Glomerular endothelial cell (primary cell): ENCODE measurements around the gene RAB6B. TPM values are rescaled to one million over a fixed set of nuclear protein-coding genes. Genes with fewer than 3 reads are reported as not detected.

Source experiments
- DNase-seq: peaks from one replicate; pipeline ENCODE4 v3.0.0-alpha.2; 2011; ENCODE audit warnings: low read depth, low spot score; ENCODE audit errors: extremely low read depth
- total RNA-seq: library from RNA; depleted of rRNA; stranded (reverse); fragments of >200 nt; gene quantifications from 2 replicates; pipeline ENCODE4 v1.2.3, GENCODE V29; 2015

The RAB6B gene
- total RNA-seq, 1 donor from 2014 or later, result 3.8 TPM

DNA sequence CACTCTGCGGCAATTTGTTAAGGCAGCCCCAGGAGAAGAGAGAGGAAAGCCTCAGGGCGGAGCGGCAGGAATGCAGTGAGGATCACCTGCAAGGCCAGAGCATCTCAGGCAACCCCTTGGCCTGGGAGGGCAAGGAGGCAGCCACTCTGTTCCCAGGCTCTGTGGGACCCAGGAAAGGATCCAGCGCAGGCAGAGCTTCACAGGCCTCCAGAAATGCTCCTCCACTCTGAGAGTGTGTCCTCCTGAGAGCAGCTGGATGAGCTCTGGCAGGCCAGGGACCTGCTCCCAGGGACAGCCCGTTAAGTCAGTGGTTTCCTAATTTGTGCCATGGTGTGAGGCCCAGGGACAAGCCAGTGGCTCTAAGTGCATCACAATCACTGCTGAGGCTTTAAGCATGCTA is 35.2 kb downstream of the RAB6B start:
- no peak for DNase-seq

GRCh38 chr3:133859381-133860234 is 36.1 kb downstream of the RAB6B start:
- DNase-seq, result no peak

DNA sequence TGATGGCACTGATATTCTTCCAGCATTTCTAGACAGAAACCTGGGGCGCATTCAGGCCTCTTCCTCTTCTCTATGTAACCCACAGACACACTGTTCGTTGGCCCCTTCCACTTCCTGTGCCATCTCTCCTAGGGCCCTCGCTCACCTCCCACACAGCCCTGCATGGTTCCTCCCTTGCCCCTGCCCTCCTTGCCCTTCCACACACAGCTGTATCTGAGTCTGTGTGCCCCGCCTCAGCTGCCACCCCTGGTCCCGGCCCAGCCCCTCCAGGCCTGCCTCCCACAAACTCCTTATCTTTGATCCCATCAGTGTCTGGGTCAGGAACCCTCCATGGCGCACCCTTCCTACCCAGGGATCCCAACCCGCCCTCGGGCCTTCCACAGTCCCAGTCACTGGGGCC is 37.9 kb downstream of the RAB6B start:
- no peak for DNase-seq

DNA sequence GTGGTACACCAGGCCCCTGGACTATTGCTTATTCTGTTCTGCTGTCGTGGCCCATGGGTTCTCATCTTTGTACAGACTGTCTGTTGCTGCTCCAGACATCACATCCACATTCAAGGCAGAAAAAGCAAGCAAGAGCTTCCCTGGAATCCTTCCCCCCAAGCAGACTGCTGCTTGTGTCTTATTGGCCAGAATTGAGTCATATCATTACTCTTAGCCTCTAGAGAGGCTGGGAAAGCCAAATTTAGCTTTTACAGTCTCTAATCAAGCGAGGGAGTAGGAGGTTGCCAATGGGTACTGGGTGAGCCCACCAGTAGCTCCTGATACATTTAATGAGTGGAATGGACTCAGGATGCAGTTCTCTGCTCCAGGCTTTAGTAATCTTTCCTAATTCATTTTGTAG is 39.4 kb downstream of the RAB6B start:
- DNase-seq, result no peak

DNA sequence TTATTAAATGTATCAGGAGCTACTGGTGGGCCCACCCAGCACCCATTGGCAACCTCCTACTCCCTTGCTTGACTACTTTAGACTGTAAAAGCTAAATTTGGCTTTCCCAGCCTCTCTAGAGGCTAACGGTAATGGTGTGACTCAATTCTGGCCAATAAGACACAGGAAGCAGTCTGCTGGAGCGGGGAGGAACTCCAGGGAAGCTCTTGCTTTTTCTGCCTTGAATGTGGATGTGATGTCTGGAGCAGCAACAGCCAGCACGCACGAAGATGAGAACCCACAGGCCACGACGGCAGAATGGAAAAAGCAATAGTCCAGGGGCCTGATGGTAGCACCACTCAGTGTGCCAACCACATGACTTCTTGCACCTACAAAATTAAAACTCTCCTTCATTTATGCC is 39.9 kb downstream of the RAB6B start:
- no peak for DNase-seq

DNA sequence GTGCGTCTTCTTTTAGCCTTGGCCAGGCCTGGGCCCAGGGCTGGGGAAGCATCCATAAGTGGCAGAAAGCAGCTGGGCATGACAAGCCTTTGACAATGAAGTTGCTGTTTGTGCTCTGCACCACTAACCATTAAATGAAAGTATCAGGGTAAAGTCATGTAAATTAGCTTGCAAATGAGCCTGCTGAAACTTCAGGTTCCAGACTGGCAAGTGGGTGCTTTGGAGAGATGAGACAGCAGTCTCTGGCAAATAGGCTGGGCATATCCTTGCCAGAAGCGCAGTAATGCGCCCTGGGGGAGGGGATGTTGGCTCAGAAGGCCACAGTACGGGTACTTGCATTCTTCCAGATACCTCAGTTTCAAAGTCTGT is 40.7 kb downstream of the RAB6B start:
- no peak for DNase-seq

GRCh38 chr3:133854264-133855001 is 41.2 kb downstream of the RAB6B start:
- DNase-seq, result no peak

DNA sequence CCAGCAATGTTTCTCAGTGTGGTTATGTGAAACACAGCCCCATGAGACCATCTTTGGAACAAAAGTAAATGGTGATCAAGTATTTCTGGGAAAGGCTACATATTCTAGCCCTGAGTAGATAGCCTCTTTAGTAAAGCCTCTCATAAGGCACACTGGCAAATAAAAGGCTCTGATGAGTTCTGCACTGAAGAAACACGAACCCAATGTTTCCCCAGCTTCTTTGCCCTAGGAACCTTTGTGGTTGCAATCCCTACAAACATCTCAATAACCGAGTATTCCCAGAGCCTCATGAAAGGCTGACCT is 41.8 kb downstream of the RAB6B start:
- DNase-seq, result no peak

DNA sequence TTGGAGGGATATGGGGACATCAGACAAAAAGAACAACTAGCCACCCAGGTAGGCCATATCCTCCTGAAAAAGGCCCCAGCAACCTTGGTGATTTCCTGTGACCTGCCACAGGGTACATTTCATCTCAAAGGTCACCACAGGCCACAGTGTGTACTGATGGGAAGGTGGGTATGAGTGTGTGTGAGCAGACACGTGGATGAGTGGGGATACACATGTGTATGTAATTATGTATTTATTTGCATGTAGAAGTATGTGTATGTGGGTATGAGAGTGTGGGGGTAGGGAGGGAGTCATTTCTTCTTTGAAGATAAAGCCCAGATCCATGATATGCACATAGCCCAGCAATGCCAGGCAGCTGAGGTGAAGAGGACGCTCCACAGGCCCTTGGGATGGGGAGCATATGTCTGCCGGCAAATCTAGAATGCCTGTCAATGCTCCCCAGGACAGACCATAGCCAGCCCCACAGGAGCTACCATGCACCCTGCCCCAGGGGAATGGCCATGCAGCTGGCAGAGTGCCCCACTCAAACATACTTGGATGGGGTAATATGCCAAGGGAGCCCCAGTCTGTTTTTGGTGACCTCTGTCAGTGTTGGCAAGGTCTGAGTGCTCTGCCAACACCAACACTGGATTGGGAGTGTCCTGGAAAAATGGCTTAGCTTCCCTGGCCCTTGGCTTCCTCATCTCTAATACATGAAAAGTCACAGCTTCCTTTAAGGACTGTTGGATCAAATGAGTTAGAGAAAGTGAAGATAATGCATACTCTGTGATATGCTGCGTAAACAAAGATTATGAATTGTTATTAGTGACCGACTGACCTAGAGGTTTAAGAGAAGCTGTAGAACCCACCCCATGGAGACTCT is 42.4 kb downstream of the RAB6B start:
- no peak for DNase-seq

DNA sequence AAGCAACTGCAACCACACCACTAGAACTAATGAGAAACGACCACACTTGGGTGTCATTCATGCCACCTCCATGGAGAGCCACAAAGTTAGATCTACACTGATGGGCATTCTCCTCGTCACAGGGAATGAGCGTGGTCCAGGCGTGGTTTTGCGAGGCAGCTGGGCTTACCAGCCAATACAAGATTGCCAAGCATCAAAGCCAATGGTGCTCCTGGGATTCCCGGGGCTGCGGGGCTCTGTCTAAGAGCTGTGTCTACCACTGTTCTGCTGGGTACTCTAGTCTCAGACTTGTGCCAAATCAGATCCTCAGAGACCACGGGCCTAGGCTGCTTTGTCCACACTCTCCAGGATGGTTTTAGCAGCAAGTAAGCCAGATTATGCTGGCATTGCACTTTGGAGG is 43.8 kb downstream of the RAB6B start:
- DNase-seq, result no peak

DNA sequence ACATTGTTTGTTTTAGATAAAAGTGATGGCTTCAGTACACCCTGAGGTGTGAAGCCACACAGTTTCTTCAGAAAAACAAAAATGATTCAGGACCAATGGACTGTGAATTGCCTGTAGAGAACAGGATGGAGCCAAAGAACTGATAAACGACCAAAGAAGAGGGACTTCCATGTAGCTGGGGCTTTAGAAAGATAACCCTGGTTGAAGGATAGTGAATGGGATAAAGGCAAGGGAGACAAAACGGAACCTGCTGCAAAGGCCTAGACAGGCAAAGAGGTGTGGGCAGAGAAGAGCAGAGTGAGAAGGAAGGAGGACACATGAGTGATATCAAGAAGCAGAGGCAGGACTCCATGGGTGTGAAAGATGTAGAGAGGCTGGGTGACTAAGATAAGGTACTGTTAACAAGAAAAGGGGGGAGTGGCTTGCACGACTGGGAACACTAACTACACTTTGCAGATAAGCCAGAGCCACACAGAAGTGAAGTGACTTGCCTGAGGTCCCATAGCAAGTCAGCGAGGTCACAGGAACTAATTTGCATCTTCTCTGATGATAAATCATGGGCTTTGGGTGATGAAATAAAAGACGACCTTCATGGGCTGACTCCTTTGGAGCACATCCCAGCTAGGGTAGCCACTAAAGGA is 44.3 kb downstream of the RAB6B start:
- no peak for DNase-seq

- DNase-seq, result no peak
Measured at GRCh38 chr3:133850034-133850433, 45.6 kb downstream of the RAB6B start.

- no peak for DNase-seq
Measured at GRCh38 chr3:133849346-133849745, 46.3 kb downstream of the RAB6B start.

- DNase-seq, result no peak
Measured at GRCh38 chr3:133845127-133845526, 50.6 kb downstream of the RAB6B start.

GRCh38 chr3:133843634-133844033 is 52.0 kb downstream of the RAB6B start:
- DNase-seq, result no peak

- no peak for DNase-seq
Measured at GRCh38 chr3:133842158-133842557, 53.5 kb downstream of the RAB6B start.

DNA sequence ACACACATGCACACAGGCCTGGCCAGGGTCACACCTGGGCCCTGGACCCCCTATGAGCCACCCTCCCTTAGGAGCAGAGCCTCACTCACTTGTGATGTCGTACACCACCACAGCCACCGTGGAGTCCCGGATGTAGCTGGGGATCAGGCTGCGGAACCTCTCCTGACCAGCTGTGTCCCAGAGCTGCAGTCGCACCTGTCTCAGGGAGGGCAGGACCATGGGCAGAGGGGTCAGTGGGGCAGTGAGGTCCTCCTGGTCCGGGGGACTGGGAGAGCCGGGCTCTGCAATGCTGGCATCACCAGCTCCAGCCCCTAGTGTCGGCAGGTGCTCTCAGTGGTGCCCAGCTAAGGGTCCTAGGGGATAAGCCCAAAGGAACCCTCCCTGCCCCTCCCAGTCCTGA is 54.5 kb downstream of the RAB6B start:
- no peak for DNase-seq

DNA sequence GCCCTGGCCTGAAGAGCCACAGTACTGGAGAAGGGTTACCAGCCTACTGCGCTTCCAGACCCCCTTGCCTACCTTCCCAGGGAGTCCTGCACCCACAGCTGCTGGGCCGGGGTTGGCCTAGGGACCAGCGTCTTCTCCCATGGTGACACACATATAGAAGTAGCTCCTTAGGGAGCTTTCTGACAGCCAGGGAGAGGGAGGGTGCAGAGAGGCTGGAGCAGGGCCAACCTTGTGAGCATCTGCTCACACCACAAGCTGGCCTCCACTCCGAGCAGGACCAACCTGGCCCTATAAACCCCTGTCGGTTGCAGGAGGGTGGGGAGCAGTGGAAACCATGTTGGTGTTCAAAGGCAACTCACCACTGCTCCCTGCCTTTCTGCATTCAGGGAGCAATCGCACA is 54.9 kb downstream of the RAB6B start:
- no peak for DNase-seq

DNA sequence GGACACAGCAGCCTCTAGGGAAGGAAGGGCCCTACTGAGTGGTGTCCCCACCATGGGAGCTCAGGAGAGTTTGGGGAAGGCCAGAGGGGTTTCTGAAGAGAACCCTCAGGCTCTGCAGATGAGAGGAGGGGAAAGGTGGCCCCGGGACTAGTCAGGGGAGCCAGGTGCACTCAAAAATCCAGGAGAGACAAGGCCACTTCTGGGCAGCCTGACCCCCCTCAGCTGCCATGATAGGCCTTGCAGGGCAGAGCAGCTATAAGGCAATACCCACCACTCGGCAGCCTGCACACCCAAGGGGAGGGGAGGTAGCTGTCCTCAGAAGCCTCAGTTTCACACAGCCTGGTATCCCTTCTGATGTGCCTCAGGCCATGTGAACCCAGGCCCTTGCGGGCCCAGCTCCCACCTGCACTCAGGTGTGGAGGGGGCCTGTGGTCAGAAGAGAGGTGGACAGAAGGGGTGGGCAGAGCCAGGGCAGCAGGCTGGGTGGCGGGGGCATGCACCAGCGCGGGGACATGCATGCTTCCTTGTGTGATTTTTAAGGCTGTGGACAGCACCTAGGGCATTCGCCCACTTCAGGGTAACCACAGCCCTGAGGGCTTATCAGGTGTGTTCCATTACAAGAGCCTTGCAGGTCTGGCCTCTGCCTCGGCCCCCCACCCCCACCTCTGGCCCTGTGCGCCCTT is 55.5 kb downstream of the RAB6B start:
- DNase-seq, result no peak
